ENCODE measurements around the gene AP2A1. TPM values are rescaled to one million over a fixed set of nuclear protein-coding genes. Genes with fewer than 3 reads are reported as not detected.

AP2A1 gene
- total and polyA plus RNA-seq, 10 of the 15 experiments (the other 5 are each of a cell fraction or from before 2014, with no cell fraction given) = 0.68 to 78.8 (median 33.8) TPM

- FAIRE-seq = no peak
- peaks cover 26% of the 10 kb centered on the region for H3K4me1 ChIP-seq (ENCODE audit: control insufficient read depth, insufficient read depth, low read length)
- no peaks in the 10 kb centered on the region for H3K27me3 ChIP-seq (replicated peaks in 1 of 2; ENCODE audit: control insufficient read depth in 2 of 2, insufficient read depth in 2 of 2, low read length in 1 of 2)
- peaks cover 0 to 1% of the 10 kb centered on the region in 2 experiments; a peak in 1 of 4 replicates for H3K36me3 ChIP-seq (ENCODE audit: control insufficient read depth in 2 of 2, insufficient read depth in 2 of 2, low read length in 1 of 2)
- H3K9ac ChIP-seq (ENCODE audit: control insufficient read depth, insufficient read depth, low read length) = no peak overlapping the region; the same call in 1 of the 2 replicates
- ChIA-PET POLR2A (interaction anchor here (0.6 to 2.4 kb wide), 3 partner anchors 17 to 75 kb away, joined by 3 to 25 read pairs (median 11); partner anchors contain the start of gene MED25), SMC1A (ENCODE audit: uncharacterized antibody, unreplicated experiment) (interaction anchor here (1.2 to 1.6 kb wide), 3 partner anchors 14 to 85 kb away, joined by 4 to 5 read pairs (median 5); no protein-coding TSS in a partner anchor), CTCF (interaction anchor here (2.1 kb wide), 1 partner anchor 18 kb away, joined by 6 read pairs; no protein-coding TSS in a partner anchor), RAD21 (ENCODE audit: unreplicated experiment) (interaction anchor here (0.6 kb wide), 1 partner anchor 38 kb away, joined by 3 read pairs; no protein-coding TSS in a partner anchor)
- ATAC-seq = no peak
- WGBS (ENCODE audit: insufficient coverage, insufficient replicate concordance, low lambda C conversion rate, missing lambda C conversion rate) = 16% methylated on average over 56 of the region's 78 CpGs
- BruUV-seq (replicated peaks) = no TSS peak
- in situ Hi-C loops (cut with MboI) = no loop called here
- peak overlapping the region; percentile 94 for H3K4me2 ChIP-seq (ENCODE audit: control insufficient read depth, insufficient read depth)
- H3K4me3 ChIP-seq = peak overlapping the region; percentile 71
- H3K9me3 ChIP-seq (replicated peaks; ENCODE audit: control insufficient read depth, insufficient read depth, low read length) = peaks cover 5% of the 10 kb centered on the region; the same call in 2 of the 3 replicates
- no peaks in the 10 kb centered on the region for H4K20me1 ChIP-seq (ENCODE audit: control insufficient read depth, insufficient read depth)
- no peak for DNase-seq (ENCODE audit: low read depth, low spot score)
- H3K79me2 ChIP-seq (ENCODE audit: control insufficient read depth, insufficient read depth, low read length) = peaks cover 6% of the 10 kb centered on the region
- H2AFZ ChIP-seq (ENCODE audit: control insufficient read depth, low read depth, low read length) = no peak overlapping the region; the same call in 1 of the 2 replicates
- intact Hi-C loops (cut with micrococcal nuclease; ENCODE audit: unreplicated experiment) = loop anchor here (2.0 kb wide), 2 partner anchors 25 to 39 kb away; partner anchors contain the start of genes AKT1S1, FUZ and TBC1D17
- H3K27ac ChIP-seq (ENCODE audit: control insufficient read depth, insufficient read depth) = peak overlapping the region; percentile 64; the same call in 1 of the 2 replicates
- no peak for TF ChIP-seq TAF1 (IDR thresholded peaks at IDR 0.05; ENCODE audit: borderline replicate concordance, low read depth, low read length)
- TF ChIP-seq SIN3A (IDR thresholded peaks at IDR 0.05; ENCODE audit: low read depth, low read length) = peak; percentile 31; the same call in 1 of the 2 replicates
- no peak for TF ChIP-seq CREM (IDR thresholded peaks at IDR 0.05; ENCODE audit: low read depth)
- no peak for TF ChIP-seq BMI1 (IDR thresholded peaks at IDR 0.05; ENCODE audit: borderline replicate concordance)
- peak; percentile 14 for TF ChIP-seq PBX3 (IDR thresholded peaks at IDR 0.05; ENCODE audit: insufficient replicate concordance, low read depth, low read length)
- no peak for TF ChIP-seq STAT3 (IDR thresholded peaks at IDR 0.05; ENCODE audit: low read depth, low read length)
- no peak for TF ChIP-seq ETV6 (conservative IDR thresholded peaks at IDR 0.05 in 1 of 2, IDR thresholded peaks at IDR 0.05 in 1 of 2; ENCODE audit: borderline replicate concordance in 1 of 2, low read depth in 1 of 2)
- no peak for TF ChIP-seq MEF2B (IDR thresholded peaks at IDR 0.05; ENCODE audit: partially characterized antibody, poor library complexity, severe bottlenecking)
- no peak for TF ChIP-seq RB1 (IDR thresholded peaks at IDR 0.05; ENCODE audit: borderline replicate concordance)
- no peak for TF ChIP-seq GABPA (IDR thresholded peaks at IDR 0.05; ENCODE audit: low read depth)
- no peak for TF ChIP-seq SKIL (IDR thresholded peaks at IDR 0.05; ENCODE audit: low read depth, poor library complexity, severe bottlenecking)
- TF ChIP-seq POLR2A (IDR thresholded peaks at IDR 0.05; ENCODE audit: low read depth, low read length) = peak; percentile 62
- no peak for TF ChIP-seq CTCF (IDR thresholded peaks at IDR 0.05 in 2 of 3, conservative IDR thresholded peaks at IDR 0.05 in 1 of 3; ENCODE audit: control insufficient read depth in 2 of 3, extremely low read depth in 1 of 3, insufficient read depth in 1 of 3, low read depth in 3 of 3, low read length in 3 of 3)
- no peak for TF ChIP-seq NR2C1 (IDR thresholded peaks at IDR 0.05)
- peak; percentile 68; the same call in 1 of the 2 replicates for TF ChIP-seq HSF1 (IDR thresholded peaks at IDR 0.05; ENCODE audit: low read depth, low read length)
Observed at GRCh38 chr19:49851456-49852259, 84.9 kb downstream of the AP2A1 start.

All from GM12878 (cell line).